Motor neuron (in vitro differentiated cells): Measurements from ENCODE around the gene ASNS. TPM values are rescaled to one million over a fixed set of nuclear protein-coding genes. Genes with fewer than 3 reads are reported as not detected.
"Not testable (repeated sequence)": the region's sequence is repeated elsewhere in the genome, so short reads cannot be mapped to it uniquely, and the experiment has no call there.

Source experiments
- ATAC-seq, 8 experiments: fragments of 200-7000 bp; cut with Tn5 transposase; replicated peaks in 6 of 8; 2 replicates each; pipeline ENCODE4 v1.8.0; 2021; ENCODE audit warnings: mild to moderate bottlenecking in 8 of 8, moderate library complexity in 8 of 8
- H3K27ac ChIP-seq, 2 donors: fragments of 250-450 bp; sonication (Bioruptor Pico); 2 replicates each; pipeline ENCODE4 v1.9.0; 2021; ENCODE audit warnings: antibody characterized with exemption in 2 of 2, mild to moderate bottlenecking in 2 of 2, moderate library complexity in 1 of 2
- H3K4me1 ChIP-seq, 2 donors: fragments of 250-450 bp; sonication (Bioruptor Pico); replicated peaks in 1 of 2; 2 replicates each; pipeline ENCODE4 v1.6.1; 2021; ENCODE audit warnings: antibody characterized with exemption in 2 of 2, mild to moderate bottlenecking in 2 of 2, moderate library complexity in 1 of 2
- H3K4me3 ChIP-seq, 5 donors: fragments of 250-450 bp; sonication (Bioruptor Pico); 2 replicates each; pipeline ENCODE4 v1.9.0; 2021; ENCODE audit warnings: antibody characterized with exemption in 5 of 5, mild to moderate bottlenecking in 5 of 5, moderate library complexity in 4 of 5
- WGBS, 10 experiments: fragments of 450-650 bp; shearing (Covaris generic); methylation state at CpG; one replicate each; pipeline ENCODE4 v1.0.0; 2022; 5-methylcytosine and 5-hydroxymethylcytosine counted together
- in situ Hi-C, 9 experiments: fragments of 400-800 bp; cut with MboI; loops; one replicate each; pipeline ENCODE4 v1.15.0; 2021; ENCODE audit warnings: low sequenced_read_pairs in 9 of 9, low pct_unique_long_range_greater_than_20kb in 2 of 9; ENCODE audit not compliant: unreplicated experiment in 9 of 9
- total RNA-seq, 8 experiments: library from RNA; unstranded; fragments of 300-600 nt; gene quantifications; 2 replicates each; pipeline versions ENCODE4 v1.2.3 to v1.2.4, GENCODE V29; 2022

ASNS gene, protein sequence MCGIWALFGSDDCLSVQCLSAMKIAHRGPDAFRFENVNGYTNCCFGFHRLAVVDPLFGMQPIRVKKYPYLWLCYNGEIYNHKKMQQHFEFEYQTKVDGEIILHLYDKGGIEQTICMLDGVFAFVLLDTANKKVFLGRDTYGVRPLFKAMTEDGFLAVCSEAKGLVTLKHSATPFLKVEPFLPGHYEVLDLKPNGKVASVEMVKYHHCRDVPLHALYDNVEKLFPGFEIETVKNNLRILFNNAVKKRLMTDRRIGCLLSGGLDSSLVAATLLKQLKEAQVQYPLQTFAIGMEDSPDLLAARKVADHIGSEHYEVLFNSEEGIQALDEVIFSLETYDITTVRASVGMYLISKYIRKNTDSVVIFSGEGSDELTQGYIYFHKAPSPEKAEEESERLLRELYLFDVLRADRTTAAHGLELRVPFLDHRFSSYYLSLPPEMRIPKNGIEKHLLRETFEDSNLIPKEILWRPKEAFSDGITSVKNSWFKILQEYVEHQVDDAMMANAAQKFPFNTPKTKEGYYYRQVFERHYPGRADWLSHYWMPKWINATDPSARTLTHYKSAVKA
- 100 to 1,000 TPM in 4 of 8 experiments, 10 to 100 TPM in 4; 13.2 to 329 (median 159) TPM for total RNA-seq

GRCh38 chr7:97872025-97872669 is at the start of gene ASNS:
TSS of gene ASNS (minus strand) at chr7:97872408. CDS start at chr7:97869156, 3,252 bp downstream.
- peak within 1 kb of the TSS; percentile 96 to 99 for H3K27ac ChIP-seq

DNA sequence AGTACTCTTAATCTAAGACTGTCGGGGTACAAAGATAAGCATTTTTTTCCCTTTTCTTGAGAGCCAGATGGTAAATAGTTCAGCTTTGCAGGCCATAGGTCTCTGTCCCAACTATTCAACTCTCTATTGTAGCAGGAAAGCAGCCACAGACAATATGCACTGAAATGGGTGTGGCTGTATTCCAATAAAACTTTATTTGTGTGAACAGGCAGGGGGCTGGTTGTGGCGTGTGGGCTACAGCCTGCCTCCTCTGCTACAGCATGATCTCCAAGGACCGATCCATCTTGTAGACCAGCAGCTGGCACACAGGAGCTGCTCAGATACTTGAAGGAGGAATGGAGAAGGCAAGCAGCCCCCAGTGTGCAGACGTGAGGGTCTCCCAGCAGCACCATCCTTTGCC is 49.0 kb upstream of the ASNS start:
- in situ Hi-C loops, H3K4me1 ChIP-seq, H3K27ac ChIP-seq, H3K4me3 ChIP-seq, ATAC-seq: not testable (repeated sequence)
- WGBS, 10 experiments, result no CpG with 5 or more reads among the region's 4 CpGs

More at GRCh38 chr7:97872025-97872669, at the start of gene ASNS:
- H3K4me3 ChIP-seq, result peak within 1 kb of the TSS; percentile 58 to 98 (median 95)
- 0% methylated on average over 1 to 16 of the region's 58 CpGs; no CpG with 5 or more reads in 6 of the 10 experiments for WGBS, 10 experiments
- in situ Hi-C loops, result no loop called here
- peak; percentile 93 to 99 (median 96) for ATAC-seq
- H3K4me1 ChIP-seq, result peaks cover 12 to 28% of the 10 kb centered on the region in 2 donors

- in situ Hi-C loops, H3K4me3 ChIP-seq, H3K27ac ChIP-seq, ATAC-seq, H3K4me1 ChIP-seq: not testable (repeated sequence)
- WGBS, 10 experiments, result 22 to 100% (median 94%) methylated on average over 1 to 3 of the region's 8 CpGs; no CpG with 5 or more reads in 7 of the 10 experiments
Observed at GRCh38 chr7:97915267-97915666, 43.1 kb upstream of the ASNS start.

DNA sequence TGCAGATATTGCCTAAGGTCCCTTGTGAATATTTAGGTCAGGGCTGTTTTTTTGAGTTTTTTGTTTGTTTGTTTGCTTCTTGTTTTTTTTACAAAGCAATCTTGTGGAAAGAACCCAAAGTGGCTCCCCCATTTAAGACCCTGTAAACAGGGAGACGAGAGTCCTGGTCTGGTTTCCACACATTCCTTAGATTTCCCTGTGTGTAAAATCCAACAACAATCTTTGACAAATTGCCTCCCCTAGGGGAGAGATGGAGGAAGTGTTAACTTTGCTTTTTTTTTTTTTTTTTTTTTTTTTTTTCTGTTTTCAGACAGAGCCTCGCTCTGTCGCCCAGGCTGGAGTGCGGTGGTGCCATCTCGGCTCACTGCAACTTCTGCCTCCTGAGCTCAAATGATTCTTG is 40.1 kb upstream of the ASNS start:
- H3K4me3 ChIP-seq, H3K27ac ChIP-seq, ATAC-seq, H3K4me1 ChIP-seq, in situ Hi-C loops: not testable (repeated sequence)
- 60 to 78% (median 60%) methylated on average over 1 to 5 of the region's 5 CpGs; no CpG with 5 or more reads in 7 of the 10 experiments for WGBS, 10 experiments

DNA sequence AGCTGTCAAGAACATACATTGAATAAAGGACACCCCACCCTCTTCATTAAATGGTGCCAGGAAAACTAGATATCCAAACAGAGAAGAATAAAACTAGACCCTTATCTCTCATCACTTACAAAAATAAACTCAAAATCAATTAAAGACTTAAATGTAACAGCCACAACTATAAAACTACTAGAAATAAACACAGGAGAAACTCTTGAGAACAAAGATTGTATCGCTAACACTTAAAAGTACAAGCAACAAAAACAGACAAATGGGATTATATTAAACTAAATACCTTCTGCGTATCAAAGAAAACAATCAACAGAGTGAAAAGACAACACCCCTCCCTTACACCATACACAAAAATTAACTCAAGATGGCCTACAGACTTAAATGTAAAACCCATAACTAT is 24.7 kb upstream of the ASNS start:
- in situ Hi-C loops, ATAC-seq, H3K4me3 ChIP-seq, H3K4me1 ChIP-seq, H3K27ac ChIP-seq: not testable (repeated sequence)
- 50 to 100% (median 96%) methylated on average over 1 to 2 of the region's 2 CpGs; no CpG with 5 or more reads in 4 of the 10 experiments for WGBS, 10 experiments

DNA sequence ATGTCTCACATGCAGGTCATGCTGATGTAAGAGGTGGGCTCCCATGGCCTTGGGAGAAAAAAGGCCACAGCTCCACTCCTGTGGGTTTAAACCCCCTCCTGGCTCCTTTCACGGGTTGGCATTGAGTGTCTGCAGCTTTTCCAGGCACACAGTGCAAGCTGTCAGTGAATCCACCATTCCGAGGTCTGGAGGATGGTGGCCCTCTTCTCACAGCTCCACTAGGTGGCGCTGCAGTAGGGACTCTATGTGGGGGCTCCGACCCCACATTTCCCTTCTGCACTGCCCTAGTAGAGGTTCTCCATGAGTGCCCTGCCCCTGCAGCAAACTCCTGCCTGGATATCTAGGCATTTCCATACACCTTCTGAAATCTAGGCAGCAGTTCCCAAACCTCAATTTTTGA is 19.5 kb upstream of the ASNS start:
- in situ Hi-C loops, result not testable (repeated sequence)

DNA sequence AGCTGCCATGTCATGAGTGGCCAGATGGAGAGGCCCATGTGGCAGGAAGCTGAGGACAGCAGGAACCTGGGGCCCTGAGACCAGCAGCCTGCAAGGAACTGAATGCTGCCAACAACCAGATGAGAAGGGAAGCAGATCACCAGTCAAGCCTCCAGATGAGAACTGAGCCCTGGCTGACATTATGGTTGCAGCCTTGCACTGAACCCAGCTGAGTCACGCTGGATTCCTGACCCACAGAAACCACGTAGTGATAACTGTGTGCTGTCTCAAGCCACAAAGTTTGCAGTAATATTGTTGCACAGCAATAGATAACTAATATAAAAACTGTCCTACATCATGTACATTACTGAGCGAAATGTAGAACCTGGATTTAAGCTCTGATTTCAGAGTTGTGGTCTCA is 7.3 kb upstream of the ASNS start:
- in situ Hi-C loops, ATAC-seq, H3K4me1 ChIP-seq, H3K27ac ChIP-seq, H3K4me3 ChIP-seq: not testable (repeated sequence)
- no CpG with 5 or more reads among the region's 3 CpGs for WGBS, 10 experiments

More for the DNA sequence above, 19.5 kb upstream of the ASNS start:
- WGBS, 10 experiments, result 0 to 7% methylated on average over 1 to 3 of the region's 4 CpGs; no CpG with 5 or more reads in 8 of the 10 experiments
- H3K27ac ChIP-seq, H3K4me1 ChIP-seq, ATAC-seq, H3K4me3 ChIP-seq: not testable (repeated sequence)

GRCh38 chr7:97874894-97875293 is 2.7 kb upstream of the ASNS start:
- H3K27ac ChIP-seq, H3K4me3 ChIP-seq, ATAC-seq, in situ Hi-C loops: not testable (repeated sequence)
- H3K4me1 ChIP-seq, result peaks cover 5 to 13% of the 10 kb centered on the region in 2 donors
- whole genome bisulfite sequencing, 10 experiments, result 100% methylated on average over 1 of the region's 4 CpGs; no CpG with 5 or more reads in 8 of the 10 experiments

- H3K4me3 ChIP-seq, result no peak overlapping the region
- peaks cover 10 to 23% of the 10 kb centered on the region in 2 donors for H3K4me1 ChIP-seq
- WGBS, 10 experiments, result 40 to 100% (median 74%) methylated on average over 1 to 3 of the region's 3 CpGs; no CpG with 5 or more reads in 4 of the 10 experiments
- no peak overlapping the region for H3K27ac ChIP-seq
- in situ Hi-C loops, result no loop called here
- ATAC-seq, result no peak
Observed at GRCh38 chr7:97873606-97874005, 1.4 kb upstream of the ASNS start.

- peak in 4 of 8 experiments; percentile 21 to 46 (median 43) for ATAC-seq
- in situ Hi-C loops, result no loop called here
- 0 to 20% (median 0%) methylated on average over 1 to 2 of the region's 21 CpGs; no CpG with 5 or more reads in 7 of the 10 experiments for WGBS, 10 experiments
Observed at GRCh38 chr7:97871659-97872024, 566 bp downstream of the ASNS start.

GRCh38 chr7:97868788-97869187 is 3.4 kb downstream of the ASNS start:
- no peak overlapping the region for H3K27ac ChIP-seq
- ATAC-seq, result no peak
- H3K4me1 ChIP-seq, result peaks cover 12 to 28% of the 10 kb centered on the region in 2 donors
- WGBS, 10 experiments, result 58 to 100% (median 88%) methylated on average over 3 to 10 of the region's 10 CpGs; no CpG with 5 or more reads in 2 of the 10 experiments
- in situ Hi-C loops, result no loop called here
- peak overlapping the region in 1 of 5 donors; percentile 79 for H3K4me3 ChIP-seq

More at GRCh38 chr7:97871659-97872024, 566 bp downstream of the ASNS start:
- Histone ChIP-seq H3K4me3 (peak overlapping the region; percentile 58 to 98 (median 95)), H3K27ac (peak overlapping the region; percentile 96 to 99), H3K4me1 (peaks cover 12 to 28% of the 10 kb centered on the region in 2 donors)

GRCh38 chr7:97868314-97868713 is 3.9 kb downstream of the ASNS start:
- H3K4me1 ChIP-seq, result peaks cover 12 to 28% of the 10 kb centered on the region in 2 donors
- H3K27ac ChIP-seq, result no peak overlapping the region
- H3K4me3 ChIP-seq, result no peak overlapping the region
- no peak for ATAC-seq
- in situ Hi-C loops, result no loop called here

DNA sequence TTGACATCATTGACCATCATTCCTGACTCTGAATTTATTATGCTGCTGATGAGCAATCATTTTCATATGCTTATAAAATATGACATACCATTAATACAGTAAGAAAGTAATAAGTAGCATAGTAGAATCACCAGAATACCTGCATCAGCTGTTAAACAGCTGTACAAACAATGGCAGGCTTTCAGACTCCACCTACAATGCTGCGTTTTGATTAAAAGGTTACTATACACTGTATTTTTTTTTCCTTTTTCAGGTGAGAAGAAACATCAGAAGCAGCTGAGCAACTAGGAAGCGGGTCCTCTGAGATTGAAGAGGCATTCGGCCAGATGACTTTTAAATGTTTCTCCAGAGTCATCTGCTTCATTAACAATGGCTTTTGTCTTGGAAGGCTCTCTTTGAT is 7.1 kb downstream of the ASNS start:
- no peak for ATAC-seq
- in situ Hi-C loops, result no loop called here
- Histone ChIP-seq H3K4me3 (no peak overlapping the region), H3K4me1 (peaks cover 15 to 25% of the 10 kb centered on the region in 2 donors), H3K27ac (no peak overlapping the region)
- WGBS, 10 experiments, result 50 to 100% (median 88%) methylated on average over 1 to 3 of the region's 3 CpGs; no CpG with 5 or more reads in 2 of the 10 experiments
